ENCODE measurements around the gene MKLN1.

Gene MKLN1

DNA sequence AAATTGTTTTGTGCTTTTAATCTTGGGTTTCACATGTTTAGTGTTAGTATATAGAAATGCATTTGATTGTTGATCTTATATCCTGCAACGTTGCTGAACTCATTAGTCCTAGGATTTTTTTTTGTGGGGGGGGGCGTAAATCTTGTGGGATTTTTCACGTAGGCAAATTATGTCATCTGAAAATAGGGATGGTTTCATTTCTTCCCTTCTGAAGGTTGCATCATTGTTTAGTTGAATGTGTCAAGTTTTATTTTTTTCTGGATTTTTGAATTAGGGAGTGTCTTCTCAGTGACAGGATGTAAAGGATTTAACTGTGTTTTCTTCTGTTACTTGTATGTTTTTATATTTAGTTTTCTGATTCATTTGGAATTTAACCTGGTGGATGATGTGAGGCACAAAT lies 26.7 kb downstream of the MKLN1 start:
- DNase-seq (ENCODE audit: low spot score) = no peak

- DNase-seq (ENCODE audit: low spot score) = peak; percentile 11
These were observed 28.5 kb downstream of the MKLN1 start for GRCh38 chr7:131355917-131356777.

- no peak for DNase-seq (ENCODE audit: low spot score)
These were observed 29.7 kb downstream of the MKLN1 start for GRCh38 chr7:131357282-131357880.

GRCh38 chr7:131358636-131359035 lies 31.0 kb downstream of the MKLN1 start:
- no peak for DNase-seq (ENCODE audit: low spot score)

DNA sequence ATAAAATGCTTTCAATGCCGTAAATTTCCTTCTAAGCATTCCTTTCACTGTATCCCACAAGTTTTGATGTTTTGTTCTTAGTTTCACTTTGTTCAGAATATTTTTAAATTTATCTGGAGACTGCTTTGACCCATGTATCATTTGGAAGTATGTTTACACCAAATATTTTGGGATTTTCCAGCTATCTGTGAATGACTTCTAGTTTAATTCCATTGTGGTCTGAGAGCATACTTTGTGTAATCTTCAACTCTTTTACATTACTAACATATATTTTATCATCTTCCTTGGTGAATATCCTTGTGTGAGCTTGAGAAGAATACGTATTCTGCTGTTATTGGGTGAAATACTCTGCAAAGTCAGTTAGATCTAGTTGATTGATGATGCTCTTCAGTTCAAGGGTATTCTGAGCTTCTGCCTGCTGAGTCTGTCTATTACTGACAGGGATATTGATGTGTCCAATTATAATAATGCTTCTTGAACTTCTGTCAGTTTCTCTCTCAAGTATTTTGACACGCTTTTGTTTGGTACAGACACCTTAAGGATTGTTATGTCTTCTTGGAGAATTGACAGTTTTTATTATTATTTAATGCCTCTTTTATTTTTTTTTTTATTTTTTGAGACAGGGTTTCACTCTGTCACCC lies 31.6 kb downstream of the MKLN1 start:
- no peak for DNase-seq (ENCODE audit: low spot score)

- DNase-seq (ENCODE audit: low spot score) = no peak
These were observed 36.0 kb downstream of the MKLN1 start for GRCh38 chr7:131363719-131364118.

DNA sequence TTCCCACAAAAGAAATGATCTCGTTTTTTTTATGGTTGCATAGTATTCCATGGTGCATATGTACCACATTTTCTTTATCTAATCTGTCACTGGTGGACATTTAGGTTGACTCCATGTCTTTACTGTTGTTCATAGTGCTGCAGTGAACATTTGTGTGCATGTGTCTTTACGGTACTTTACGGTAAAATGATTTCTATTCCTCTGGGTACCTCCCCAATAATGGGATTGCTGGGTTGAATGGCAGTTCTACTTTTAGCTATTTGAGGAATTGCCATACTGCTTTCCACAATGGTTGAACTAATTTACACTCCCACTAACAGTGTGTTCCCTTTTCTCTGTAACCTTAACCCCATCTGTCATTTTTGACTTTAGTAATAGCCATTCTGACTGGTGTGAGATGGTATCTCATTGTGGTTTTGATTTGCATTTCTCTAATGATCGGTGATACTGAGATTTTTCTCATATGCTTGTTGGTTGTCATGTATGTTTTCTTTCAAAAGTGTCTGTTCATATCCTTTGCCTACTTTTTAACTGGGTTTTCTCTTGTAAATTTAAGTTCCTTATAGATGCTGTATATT lies 37.2 kb downstream of the MKLN1 start:
- DNase-seq (ENCODE audit: low spot score) = no peak

GRCh38 chr7:131365838-131366237 lies 38.2 kb downstream of the MKLN1 start:
- no peak for DNase-seq (ENCODE audit: low spot score)

DNA sequence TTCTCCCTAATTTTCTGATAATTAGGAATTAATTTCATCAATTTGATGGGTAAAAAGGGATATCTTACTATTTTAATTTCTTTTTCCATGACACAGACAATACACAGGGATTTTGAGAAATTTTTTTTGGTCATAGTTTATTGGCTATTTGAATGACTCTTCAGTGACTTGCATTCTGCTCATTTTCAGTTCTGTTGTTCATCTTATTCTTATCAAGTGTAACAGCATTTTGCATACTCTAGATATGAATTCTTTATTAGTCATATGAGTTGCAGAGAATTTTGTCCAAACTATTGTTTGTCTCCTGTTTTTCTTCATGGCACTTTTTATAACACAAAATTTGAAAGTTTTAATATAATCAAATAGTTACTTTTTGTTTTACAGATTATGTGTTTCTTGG lies 41.7 kb downstream of the MKLN1 start:
- no peak for DNase-seq (ENCODE audit: low spot score)

- DNase-seq (ENCODE audit: low spot score) = no peak
These were observed 42.9 kb downstream of the MKLN1 start for GRCh38 chr7:131370523-131370968.

GRCh38 chr7:131371411-131371810 lies 43.7 kb downstream of the MKLN1 start:
- no peak for DNase-seq (ENCODE audit: low spot score)

- no peak for DNase-seq (ENCODE audit: low spot score)
These were observed 44.9 kb downstream of the MKLN1 start for GRCh38 chr7:131372554-131372953.

DNA sequence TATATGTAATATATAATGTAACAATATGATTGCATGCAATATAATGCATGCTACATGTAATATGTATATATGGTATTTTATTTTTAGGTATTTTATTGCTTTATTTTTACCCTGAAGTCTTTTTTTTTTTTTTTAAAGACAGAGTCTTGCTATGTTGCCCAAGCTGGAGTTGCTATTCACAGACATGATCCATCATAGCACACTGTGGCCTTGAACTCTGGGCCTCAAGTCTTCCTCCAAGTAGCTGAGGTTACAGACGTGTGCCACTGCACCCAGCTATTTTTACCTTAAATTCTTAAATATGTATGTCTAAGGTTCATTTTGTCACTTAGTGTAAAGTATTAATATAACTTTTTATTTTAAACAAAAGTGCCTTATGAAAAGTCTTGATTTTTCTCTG lies 47.1 kb downstream of the MKLN1 start:
- DNase-seq (ENCODE audit: low spot score) = no peak

DNA sequence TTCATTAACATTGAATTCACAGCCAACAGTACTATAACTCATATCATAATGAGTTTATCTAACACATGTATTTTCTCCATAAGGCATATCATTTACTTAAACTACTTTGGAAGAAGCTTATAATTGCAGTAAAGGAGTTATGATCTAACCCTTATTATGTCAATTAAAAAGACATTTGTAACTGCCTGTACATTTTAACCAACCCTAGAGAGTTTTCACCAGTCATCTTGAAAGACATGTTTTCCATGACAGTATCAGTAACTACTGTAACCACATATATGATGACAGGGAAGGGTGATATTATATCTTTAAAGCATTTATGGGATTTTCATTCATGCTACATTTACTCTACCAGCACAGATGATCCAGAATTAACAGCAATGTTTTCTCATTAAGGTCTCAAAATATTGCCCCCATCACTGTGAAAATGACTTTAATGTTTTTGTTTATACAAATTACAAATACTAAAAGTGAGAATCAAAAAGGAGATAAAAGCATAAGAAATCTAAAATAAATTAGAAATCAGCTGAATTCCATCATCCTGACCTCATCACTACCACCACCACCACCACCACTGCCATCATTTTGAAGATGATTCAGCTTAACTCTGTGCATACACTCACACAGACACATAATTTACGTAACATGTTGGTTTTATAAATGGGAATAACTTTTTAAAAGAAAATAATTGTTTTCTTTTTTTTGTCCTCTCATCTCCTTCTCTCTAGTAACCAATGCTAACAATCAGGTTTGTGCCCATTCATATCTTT lies 53.6 kb downstream of the MKLN1 start:
- no peak for DNase-seq (ENCODE audit: low spot score)

DNA sequence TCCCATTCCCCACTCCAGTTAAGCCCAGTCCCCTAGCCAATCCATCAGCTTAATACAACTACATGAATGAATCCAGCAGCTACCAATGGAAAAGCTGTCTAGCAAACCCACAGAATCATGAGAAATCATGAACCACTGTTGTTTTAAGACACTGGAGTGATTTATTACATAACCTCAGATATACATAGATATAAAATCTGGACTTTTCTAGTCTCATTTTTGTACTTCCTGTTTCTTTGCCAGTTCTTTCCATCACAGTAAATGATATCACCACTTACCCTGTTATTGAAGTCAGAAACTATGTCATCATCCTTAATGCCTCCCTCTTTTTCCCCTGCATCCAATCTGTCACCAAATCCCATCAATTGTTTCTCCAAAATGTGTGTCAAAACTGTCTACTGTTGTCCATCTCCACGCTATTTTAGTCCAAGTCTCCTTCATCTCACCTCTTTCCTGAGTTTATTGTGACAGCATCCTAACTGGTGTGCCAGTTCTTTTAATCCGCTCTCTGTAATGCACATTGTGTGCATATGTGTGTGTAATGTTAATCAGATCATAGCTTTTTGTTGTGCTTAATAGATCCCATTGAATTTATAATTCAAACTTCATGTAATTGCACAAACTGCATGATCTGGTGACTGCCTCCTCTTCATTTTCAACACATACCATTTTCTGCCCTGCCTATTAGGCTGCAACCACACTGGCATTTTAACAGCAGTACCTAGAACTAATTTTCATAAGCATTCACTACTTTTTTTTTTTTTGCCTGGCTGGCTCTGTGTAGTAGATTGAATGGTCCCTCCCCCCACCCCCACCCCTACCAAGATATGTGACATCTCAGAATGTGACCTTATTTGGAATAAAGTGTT lies 56.0 kb downstream of the MKLN1 start:
- no peak for DNase-seq (ENCODE audit: low spot score)

DNA sequence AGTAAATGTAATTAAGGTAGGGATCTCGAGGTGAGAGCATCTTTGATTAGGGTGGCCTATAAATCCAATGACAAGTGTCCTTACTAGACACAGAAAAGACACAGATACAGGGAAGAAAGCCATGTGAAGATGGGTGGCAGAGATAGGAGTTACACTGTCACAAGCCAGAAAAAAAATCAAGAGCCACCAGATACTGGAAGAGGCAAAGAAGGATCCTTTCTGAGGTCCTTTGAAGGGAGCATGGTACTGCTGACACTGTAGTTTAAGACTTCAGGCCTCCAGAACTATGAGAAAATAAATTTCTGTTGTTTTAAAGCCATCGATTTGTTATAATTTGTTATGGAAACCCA lies 56.6 kb downstream of the MKLN1 start:
- DNase-seq (ENCODE audit: low spot score) = no peak

DNA sequence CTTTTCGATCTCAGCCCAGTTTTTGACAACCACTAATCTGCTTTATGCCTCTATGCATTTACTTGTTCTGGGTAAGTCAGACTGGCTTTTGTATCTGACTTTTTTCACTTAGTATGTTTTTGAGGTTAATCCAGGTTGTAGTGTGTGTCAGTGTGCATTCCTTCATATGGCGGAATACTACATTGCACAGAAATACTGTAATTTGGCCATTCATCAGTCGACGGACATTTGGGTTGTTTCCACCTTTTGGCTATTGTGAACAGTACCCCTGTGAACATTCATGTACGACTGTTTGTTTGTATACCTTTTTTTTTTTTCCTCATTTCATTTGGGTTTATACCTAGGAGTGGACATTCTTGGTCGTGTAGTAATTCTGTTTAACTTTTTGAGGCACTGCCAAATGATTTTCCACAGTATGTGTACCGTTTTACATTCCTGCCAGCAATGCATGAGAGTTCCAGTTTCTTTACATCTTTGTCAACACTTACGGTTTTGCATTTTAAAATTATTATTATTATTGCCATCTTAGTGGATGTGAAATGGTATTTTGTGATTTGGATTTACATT lies 57.4 kb downstream of the MKLN1 start:
- no peak for DNase-seq (ENCODE audit: low spot score)

DNA sequence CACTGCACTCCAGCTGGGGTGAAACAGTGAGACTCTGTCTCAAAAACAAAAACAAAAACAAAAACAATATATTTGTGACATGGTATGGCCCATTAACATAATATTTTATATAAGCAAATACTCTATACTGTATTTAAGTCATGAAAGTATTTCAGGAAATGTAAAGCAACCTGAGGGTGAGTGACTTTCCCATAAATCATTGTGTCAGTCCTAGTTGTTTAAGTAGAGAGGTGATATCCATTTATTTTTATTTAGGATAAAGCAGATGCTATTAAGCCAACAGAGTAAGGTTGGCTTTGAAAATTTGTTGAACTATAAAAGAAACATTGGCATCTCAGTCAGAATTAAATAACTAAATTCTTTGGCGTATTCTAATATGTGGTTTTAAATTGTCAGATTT lies 60.5 kb downstream of the MKLN1 start:
- no peak for DNase-seq (ENCODE audit: low spot score)

GRCh38 chr7:131390275-131390674 lies 62.6 kb downstream of the MKLN1 start:
- no peak for DNase-seq (ENCODE audit: low spot score)

- DNase-seq (ENCODE audit: low spot score) = no peak
These were observed 63.5 kb downstream of the MKLN1 start for GRCh38 chr7:131391145-131391544.

DNA sequence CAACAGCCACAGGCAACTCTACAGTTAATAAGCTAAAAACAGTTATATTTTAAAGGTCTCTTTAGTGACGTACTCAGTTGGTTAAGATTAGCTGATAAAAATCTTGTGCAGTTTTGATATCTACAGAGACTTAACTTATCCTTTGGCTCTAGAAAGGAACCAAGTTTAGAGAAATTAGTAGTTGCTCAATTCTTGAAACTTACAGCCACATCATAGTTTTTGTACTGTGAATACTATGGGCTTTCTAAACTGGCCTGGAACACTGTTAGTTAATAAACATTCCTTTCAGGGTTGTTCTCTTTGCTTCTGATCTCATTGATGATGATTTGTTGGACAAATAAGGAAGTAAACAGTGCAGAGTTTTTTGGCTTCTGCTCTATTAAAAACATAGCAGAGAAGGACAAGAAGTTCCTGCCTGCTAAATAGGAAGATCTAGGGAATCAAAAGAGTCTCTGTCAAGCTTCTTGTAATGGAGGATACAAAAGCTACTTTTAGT lies 73.1 kb downstream of the MKLN1 start:
- peak; percentile 45 for DNase-seq (ENCODE audit: low spot score)
